ENCODE results near the gene PRTN3. TPM values are rescaled to one million over a fixed set of nuclear protein-coding genes. Genes with fewer than 3 reads are reported as not detected.
A peak's percentile ranks its signal among the peaks of the same experiment; 100 is the strongest.
"Not testable (repeated sequence)": the region's sequence is repeated elsewhere in the genome, so short reads cannot be mapped to it uniquely, and the experiment has no call there.

The PRTN3 gene
- total RNA-seq, 1 donor, result not detected

GRCh38 chr19:889662-890295, 49.0 kb downstream of the PRTN3 start:
- DNase-seq (ENCODE audit: low read depth), result no peak
- no peak for TF ChIP-seq CTCF (IDR thresholded peaks at IDR 0.05; ENCODE audit: insufficient read depth, low read length)
- H3K4me3 ChIP-seq (ENCODE audit: low read depth, low read length), result no peak overlapping the region

GRCh38 chr19:890831-891230, 50.0 kb downstream of the PRTN3 start:
- no peak for DNase-seq (ENCODE audit: low read depth)
- no peak overlapping the region for H3K4me3 ChIP-seq (ENCODE audit: low read depth, low read length)
- TF ChIP-seq CTCF (IDR thresholded peaks at IDR 0.05; ENCODE audit: insufficient read depth, low read length), result no peak

- not testable (repeated sequence) for DNase-seq (ENCODE audit: low read depth)
- H3K4me3 ChIP-seq (ENCODE audit: low read depth, low read length), result peak overlapping the region; percentile 83
These were observed 50.8 kb downstream of the PRTN3 start for GRCh38 chr19:891421-892200.

- TF ChIP-seq CTCF (IDR thresholded peaks at IDR 0.05; ENCODE audit: insufficient read depth, low read length), result no peak
- peak overlapping the region; percentile 83 for H3K4me3 ChIP-seq (ENCODE audit: low read depth, low read length)
- no peak for DNase-seq (ENCODE audit: low read depth)
These were observed 51.6 kb downstream of the PRTN3 start for GRCh38 chr19:892243-892893.

GRCh38 chr19:892894-893689, 52.3 kb downstream of the PRTN3 start, which contains the start of the genes MED16 and RNU6-9:
Gene MED16, minus strand, starts transcription at chr19:893187. Its CDS starts 2,056 bp downstream, at chr19:891131.
Gene RNU6-9, plus strand, starts transcription at chr19:893484.
- H3K4me3 ChIP-seq (ENCODE audit: low read depth, low read length), result peak within 1 kb of the TSS; percentile 83
- DNase-seq (ENCODE audit: low read depth), result peak; percentile 95
- TF ChIP-seq CTCF (IDR thresholded peaks at IDR 0.05; ENCODE audit: insufficient read depth, low read length), result no peak

- no peak for TF ChIP-seq CTCF (IDR thresholded peaks at IDR 0.05; ENCODE audit: insufficient read depth, low read length)
- DNase-seq (ENCODE audit: low read depth), result no peak
- H3K4me3 ChIP-seq (ENCODE audit: low read depth, low read length), result no peak overlapping the region
These were observed 55.6 kb downstream of the PRTN3 start for GRCh38 chr19:896434-896833.

All from fibroblast of the aortic adventitia (primary cell).